HG02798 (cell line): ENCODE measurements around the gene TNS2.
"Not testable (repeated sequence)": the region's sequence is repeated elsewhere in the genome, so short reads cannot be mapped to it uniquely, and the experiment has no call there.

Experiments
- ATAC-seq: cut with Tn5 transposase; IDR thresholded peaks from one replicate; pipeline ENCODE4 v1.9.1; 2021; ENCODE audit warnings: mild to moderate bottlenecking; ENCODE audit not compliant: unreplicated experiment, poor library complexity

Gene TNS2

GRCh38 chr12:53049571-53050318, at the start of gene TNS2:
TSS of gene TNS2 (plus strand) at chr12:53050065. CDS start at chr12:53050186, 121 bp downstream.
- no peak for ATAC-seq

GRCh38 chr12:53004178-53004577, 45.7 kb upstream of the TNS2 start:
- no peak for ATAC-seq

- no peak for ATAC-seq
Observed at GRCh38 chr12:53004582-53004981, 45.3 kb upstream of the TNS2 start.

GRCh38 chr12:53005215-53005985, 44.5 kb upstream of the TNS2 start:
- ATAC-seq = no peak

GRCh38 chr12:53005986-53006809, 43.7 kb upstream of the TNS2 start, which contains the start of gene EIF4B:
TSS of gene EIF4B (plus strand) at chr12:53006456. CDS start at chr12:53006484, 28 bp downstream.
- peak; percentile 94 for ATAC-seq

- ATAC-seq = no peak
Observed at GRCh38 chr12:53006810-53007309, 43.0 kb upstream of the TNS2 start.

GRCh38 chr12:53007343-53007742, 42.5 kb upstream of the TNS2 start:
- ATAC-seq = no peak

GRCh38 chr12:53008760-53009159, 41.1 kb upstream of the TNS2 start:
- not testable (repeated sequence) for ATAC-seq

GRCh38 chr12:53010955-53011354, 38.9 kb upstream of the TNS2 start:
- ATAC-seq = no peak

GRCh38 chr12:53011889-53012288, 38.0 kb upstream of the TNS2 start:
- ATAC-seq = no peak

- no peak for ATAC-seq
Observed at GRCh38 chr12:53012928-53013327, 36.9 kb upstream of the TNS2 start.

- no peak for ATAC-seq
Observed at GRCh38 chr12:53014709-53015108, 35.2 kb upstream of the TNS2 start.

GRCh38 chr12:53025250-53025649, 24.6 kb upstream of the TNS2 start:
- ATAC-seq = no peak

GRCh38 chr12:53027014-53027413, 22.9 kb upstream of the TNS2 start:
- not testable (repeated sequence) for ATAC-seq

GRCh38 chr12:53031616-53032015, 18.2 kb upstream of the TNS2 start:
- ATAC-seq = no peak

GRCh38 chr12:53033832-53034231, 16.0 kb upstream of the TNS2 start:
- not testable (repeated sequence) for ATAC-seq

- ATAC-seq = no peak
Observed at GRCh38 chr12:53034459-53034858, 15.4 kb upstream of the TNS2 start.

- ATAC-seq = no peak
Observed at GRCh38 chr12:53036802-53037201, 13.1 kb upstream of the TNS2 start.

GRCh38 chr12:53039851-53040250, 10.0 kb upstream of the TNS2 start:
- ATAC-seq = no peak
